Lung microvascular endothelial cell (primary cell): ENCODE results near the gene TRPC4AP. TPM values are rescaled to one million over a fixed set of nuclear protein-coding genes. Genes with fewer than 3 reads are reported as not detected.
A peak's percentile ranks its signal among the peaks of the same experiment; 100 is the strongest.
"Not testable (repeated sequence)": the region's sequence is repeated elsewhere in the genome, so short reads cannot be mapped to it uniquely, and the experiment has no call there.

Source experiments
- DNase-seq, 2 donors: peaks; one replicate each; pipeline versions ENCODE4 v3.0.0 to v3.0.0-alpha.2; 2010; ENCODE audit warnings: low read depth in 2 of 2
- total RNA-seq: library from RNA; depleted of rRNA; stranded (reverse); fragments of >200 nt; gene quantifications from 2 replicates; pipeline ENCODE4 v1.2.1, GENCODE V29; 2014

TRPC4AP gene
- total RNA-seq, 1 donor from 2014 or later, result 70.2 TPM

GRCh38 chr20:35106827-35107380, 14.3 kb upstream of the TRPC4AP start:
- DNase-seq, result no peak

- DNase-seq, result no peak
Observed at GRCh38 chr20:35104685-35105295, 12.2 kb upstream of the TRPC4AP start.

- DNase-seq, result no peak
Observed at GRCh38 chr20:35101620-35102019, 9.0 kb upstream of the TRPC4AP start.

GRCh38 chr20:35093267-35093884, 769 bp upstream of the TRPC4AP start:
- DNase-seq, result peak in 1 of 2 donors; percentile 58

- peak; percentile 69 to 90 for DNase-seq
Observed at GRCh38 chr20:35091816-35092523, 637 bp downstream of the TRPC4AP start.

- DNase-seq, result peak; percentile 37 to 43
Observed at GRCh38 chr20:35088231-35089145, 4.1 kb downstream of the TRPC4AP start.

- peak in 1 of 2 donors; percentile 4 for DNase-seq
Observed at GRCh38 chr20:35087791-35088190, 4.8 kb downstream of the TRPC4AP start.

GRCh38 chr20:35087355-35087754, 5.3 kb downstream of the TRPC4AP start:
- DNase-seq, result no peak

- no peak for DNase-seq
Observed at GRCh38 chr20:35085477-35086225, 7.0 kb downstream of the TRPC4AP start.

- DNase-seq, result no peak
Observed at GRCh38 chr20:35084998-35085397, 7.6 kb downstream of the TRPC4AP start.

- DNase-seq, result not testable (repeated sequence)
Observed at GRCh38 chr20:35080348-35080642, 12.3 kb downstream of the TRPC4AP start.

GRCh38 chr20:35079472-35080347, 12.9 kb downstream of the TRPC4AP start:
- no peak for DNase-seq

- DNase-seq, result no peak
Observed at GRCh38 chr20:35077872-35078271, 14.7 kb downstream of the TRPC4AP start.

- no peak for DNase-seq
Observed at GRCh38 chr20:35077341-35077740, 15.3 kb downstream of the TRPC4AP start.

GRCh38 chr20:35071436-35072153, 21.0 kb downstream of the TRPC4AP start:
- not testable (repeated sequence) for DNase-seq

GRCh38 chr20:35066194-35066593, 26.4 kb downstream of the TRPC4AP start:
- no peak for DNase-seq

- DNase-seq, result no peak
Observed at GRCh38 chr20:35065181-35065580, 27.4 kb downstream of the TRPC4AP start.

- DNase-seq, result no peak
Observed at GRCh38 chr20:35063168-35063567, 29.4 kb downstream of the TRPC4AP start.

- DNase-seq, result no peak
Observed at GRCh38 chr20:35062478-35062877, 30.1 kb downstream of the TRPC4AP start.
